Transverse colon (tissue), 4 donors: ENCODE measurements around the gene CLTC.

Experiments
- POLR2A ChIP-seq: fragments of 450-650 bp; IDR thresholded peaks from one replicate; pipeline ENCODE4 v1.6.1; 2016; ENCODE audit warnings: antibody characterized with exemption, mild to moderate bottlenecking, moderate library complexity
- POLR2AphosphoS5 ChIP-seq, 3 donors: sonication (generic); formaldehyde crosslinking; IDR thresholded peaks; one replicate each; pipeline ENCODE4 v1.6.1; 2016; ENCODE audit warnings: antibody characterized with exemption in 3 of 3
- TF ChIP-seq, protein P1 (sequence below), 5 experiments: fragments of 200-600 bp in 3 of 5; fragments of 450-650 bp in 2 of 5; sonication (generic) in 3 of 5; IDR thresholded peaks; 1 replicate in 2 of 5; 2 replicates in 3 of 5; pipeline ENCODE4 v1.5.1; 2016 to 2017; ENCODE audit warnings: antibody characterized with exemption in 5 of 5, inconsistent platforms in 3 of 5, mild to moderate bottlenecking in 2 of 5, moderate library complexity in 1 of 5

DNA sequence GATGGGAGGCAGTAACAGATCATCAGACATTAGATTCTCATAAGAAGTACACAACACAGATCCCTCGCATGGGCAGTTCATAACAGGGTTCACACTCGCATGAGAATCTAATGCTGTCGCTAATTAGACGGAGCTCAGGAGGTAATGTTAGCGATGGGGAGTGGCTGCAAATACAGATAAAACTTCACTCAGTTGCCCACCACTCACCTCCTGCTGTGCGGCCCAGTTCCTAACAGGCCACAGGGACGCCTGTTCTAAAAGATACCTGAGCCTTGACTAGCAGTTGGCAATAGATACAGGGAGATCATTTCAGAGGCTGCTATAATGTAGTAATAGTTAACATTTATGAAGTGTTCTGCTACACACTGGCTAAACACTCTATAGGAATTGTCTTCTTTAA is 82.6 kb downstream of the CLTC start:
- TF ChIP-seq POLR2A: no peak
- TF ChIP-seq, protein P1, sequence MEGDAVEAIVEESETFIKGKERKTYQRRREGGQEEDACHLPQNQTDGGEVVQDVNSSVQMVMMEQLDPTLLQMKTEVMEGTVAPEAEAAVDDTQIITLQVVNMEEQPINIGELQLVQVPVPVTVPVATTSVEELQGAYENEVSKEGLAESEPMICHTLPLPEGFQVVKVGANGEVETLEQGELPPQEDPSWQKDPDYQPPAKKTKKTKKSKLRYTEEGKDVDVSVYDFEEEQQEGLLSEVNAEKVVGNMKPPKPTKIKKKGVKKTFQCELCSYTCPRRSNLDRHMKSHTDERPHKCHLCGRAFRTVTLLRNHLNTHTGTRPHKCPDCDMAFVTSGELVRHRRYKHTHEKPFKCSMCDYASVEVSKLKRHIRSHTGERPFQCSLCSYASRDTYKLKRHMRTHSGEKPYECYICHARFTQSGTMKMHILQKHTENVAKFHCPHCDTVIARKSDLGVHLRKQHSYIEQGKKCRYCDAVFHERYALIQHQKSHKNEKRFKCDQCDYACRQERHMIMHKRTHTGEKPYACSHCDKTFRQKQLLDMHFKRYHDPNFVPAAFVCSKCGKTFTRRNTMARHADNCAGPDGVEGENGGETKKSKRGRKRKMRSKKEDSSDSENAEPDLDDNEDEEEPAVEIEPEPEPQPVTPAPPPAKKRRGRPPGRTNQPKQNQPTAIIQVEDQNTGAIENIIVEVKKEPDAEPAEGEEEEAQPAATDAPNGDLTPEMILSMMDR (IDR thresholded peaks at IDR 0.05): no peak
- TF ChIP-seq POLR2AphosphoS5 (IDR thresholded peaks at IDR 0.05): no peak
